Measurements from ENCODE around the gene GPC6.

DNA sequence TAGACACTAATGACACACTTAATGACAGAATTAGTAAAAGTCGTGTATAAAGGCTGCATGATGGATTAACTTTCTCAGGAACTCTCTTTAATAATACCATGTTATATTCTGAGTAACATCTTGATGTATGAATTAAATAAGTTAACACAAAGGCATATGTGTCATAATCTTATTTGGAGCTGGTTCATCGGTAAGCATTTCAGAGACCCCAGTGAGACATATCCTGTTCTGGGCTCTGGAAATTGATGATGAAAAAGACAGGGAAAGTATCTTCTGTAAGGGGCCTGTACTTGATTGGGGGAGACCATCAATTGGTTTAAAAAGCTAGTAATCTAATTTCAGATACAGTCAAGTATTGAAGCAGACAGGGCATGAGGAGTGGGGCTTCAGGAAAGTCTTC, 547.9 kb downstream of the GPC6 start:
- TF ChIP-seq YY1 (IDR thresholded peaks at IDR 0.05) (no peak), SP1 (IDR thresholded peaks at IDR 0.05) (no peak), HNF4G (IDR thresholded peaks at IDR 0.05) (no peak), TAF1 (conservative IDR thresholded peaks at IDR 0.05) (no peak), HNF4A (conservative IDR thresholded peaks at IDR 0.05) (no peak), GABPA (IDR thresholded peaks at IDR 0.05 in 1 of 2, conservative IDR thresholded peaks at IDR 0.05 in 1 of 2) (no peak)
- TF ChIP-seq, protein P1, sequence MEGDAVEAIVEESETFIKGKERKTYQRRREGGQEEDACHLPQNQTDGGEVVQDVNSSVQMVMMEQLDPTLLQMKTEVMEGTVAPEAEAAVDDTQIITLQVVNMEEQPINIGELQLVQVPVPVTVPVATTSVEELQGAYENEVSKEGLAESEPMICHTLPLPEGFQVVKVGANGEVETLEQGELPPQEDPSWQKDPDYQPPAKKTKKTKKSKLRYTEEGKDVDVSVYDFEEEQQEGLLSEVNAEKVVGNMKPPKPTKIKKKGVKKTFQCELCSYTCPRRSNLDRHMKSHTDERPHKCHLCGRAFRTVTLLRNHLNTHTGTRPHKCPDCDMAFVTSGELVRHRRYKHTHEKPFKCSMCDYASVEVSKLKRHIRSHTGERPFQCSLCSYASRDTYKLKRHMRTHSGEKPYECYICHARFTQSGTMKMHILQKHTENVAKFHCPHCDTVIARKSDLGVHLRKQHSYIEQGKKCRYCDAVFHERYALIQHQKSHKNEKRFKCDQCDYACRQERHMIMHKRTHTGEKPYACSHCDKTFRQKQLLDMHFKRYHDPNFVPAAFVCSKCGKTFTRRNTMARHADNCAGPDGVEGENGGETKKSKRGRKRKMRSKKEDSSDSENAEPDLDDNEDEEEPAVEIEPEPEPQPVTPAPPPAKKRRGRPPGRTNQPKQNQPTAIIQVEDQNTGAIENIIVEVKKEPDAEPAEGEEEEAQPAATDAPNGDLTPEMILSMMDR (IDR thresholded peaks at IDR 0.05; ENCODE audit: low read depth, low read length, missing input control) = no peak
- TF ChIP-seq, protein P2, sequence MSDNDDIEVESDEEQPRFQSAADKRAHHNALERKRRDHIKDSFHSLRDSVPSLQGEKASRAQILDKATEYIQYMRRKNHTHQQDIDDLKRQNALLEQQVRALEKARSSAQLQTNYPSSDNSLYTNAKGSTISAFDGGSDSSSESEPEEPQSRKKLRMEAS (IDR thresholded peaks at IDR 0.05) = no peak
- TF ChIP-seq, protein P3, sequence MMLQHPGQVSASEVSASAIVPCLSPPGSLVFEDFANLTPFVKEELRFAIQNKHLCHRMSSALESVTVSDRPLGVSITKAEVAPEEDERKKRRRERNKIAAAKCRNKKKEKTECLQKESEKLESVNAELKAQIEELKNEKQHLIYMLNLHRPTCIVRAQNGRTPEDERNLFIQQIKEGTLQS (IDR thresholded peaks at IDR 0.05) = no peak

Data from liver (tissue), 3 donors.